ENCODE results near the gene PEX11G. TPM values are rescaled to one million over a fixed set of nuclear protein-coding genes. Genes with fewer than 3 reads are reported as not detected.

The PEX11G gene
- total and polyA plus RNA-seq, 2 of the 8 experiments (the other 6 are each of a cell fraction or from before 2014, with no cell fraction given), result 2.1 to 4.3 TPM

DNA sequence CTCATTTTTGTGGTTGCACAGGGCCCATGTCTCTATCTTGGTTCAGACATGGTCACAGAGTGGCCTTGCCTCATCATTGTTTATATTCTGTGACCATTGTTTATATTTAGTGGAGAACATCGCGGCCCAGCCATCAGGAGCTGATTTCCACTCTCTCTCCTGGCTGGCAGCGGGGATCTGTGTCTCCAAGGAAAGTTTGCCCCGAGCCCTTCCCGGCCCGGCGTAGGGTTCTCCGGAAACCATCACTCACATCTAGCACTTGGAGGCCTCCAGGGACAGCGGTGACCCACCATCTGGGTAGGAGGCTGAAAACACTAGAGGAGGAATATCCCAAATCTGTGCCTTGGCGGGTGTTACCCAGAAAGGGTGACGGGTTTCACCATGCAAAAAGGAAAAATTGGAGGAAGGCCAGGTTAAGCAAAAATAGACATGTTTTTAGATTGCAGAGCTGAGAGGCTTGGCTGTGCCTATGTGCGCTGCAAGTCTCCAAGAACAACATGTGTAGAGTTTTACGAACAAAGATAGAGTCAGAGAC lies 26.3 kb upstream of the PEX11G start (continued):
- TF ChIP-seq SAP30 (IDR thresholded peaks at IDR 0.05; ENCODE audit: insufficient read depth, insufficient replicate concordance, low read length) (no peak), KDM5A (IDR thresholded peaks at IDR 0.05; ENCODE audit: low read length) (no peak), CHD2 (IDR thresholded peaks at IDR 0.05; ENCODE audit: low read length) (no peak)
- TF ChIP-seq, protein P1, sequence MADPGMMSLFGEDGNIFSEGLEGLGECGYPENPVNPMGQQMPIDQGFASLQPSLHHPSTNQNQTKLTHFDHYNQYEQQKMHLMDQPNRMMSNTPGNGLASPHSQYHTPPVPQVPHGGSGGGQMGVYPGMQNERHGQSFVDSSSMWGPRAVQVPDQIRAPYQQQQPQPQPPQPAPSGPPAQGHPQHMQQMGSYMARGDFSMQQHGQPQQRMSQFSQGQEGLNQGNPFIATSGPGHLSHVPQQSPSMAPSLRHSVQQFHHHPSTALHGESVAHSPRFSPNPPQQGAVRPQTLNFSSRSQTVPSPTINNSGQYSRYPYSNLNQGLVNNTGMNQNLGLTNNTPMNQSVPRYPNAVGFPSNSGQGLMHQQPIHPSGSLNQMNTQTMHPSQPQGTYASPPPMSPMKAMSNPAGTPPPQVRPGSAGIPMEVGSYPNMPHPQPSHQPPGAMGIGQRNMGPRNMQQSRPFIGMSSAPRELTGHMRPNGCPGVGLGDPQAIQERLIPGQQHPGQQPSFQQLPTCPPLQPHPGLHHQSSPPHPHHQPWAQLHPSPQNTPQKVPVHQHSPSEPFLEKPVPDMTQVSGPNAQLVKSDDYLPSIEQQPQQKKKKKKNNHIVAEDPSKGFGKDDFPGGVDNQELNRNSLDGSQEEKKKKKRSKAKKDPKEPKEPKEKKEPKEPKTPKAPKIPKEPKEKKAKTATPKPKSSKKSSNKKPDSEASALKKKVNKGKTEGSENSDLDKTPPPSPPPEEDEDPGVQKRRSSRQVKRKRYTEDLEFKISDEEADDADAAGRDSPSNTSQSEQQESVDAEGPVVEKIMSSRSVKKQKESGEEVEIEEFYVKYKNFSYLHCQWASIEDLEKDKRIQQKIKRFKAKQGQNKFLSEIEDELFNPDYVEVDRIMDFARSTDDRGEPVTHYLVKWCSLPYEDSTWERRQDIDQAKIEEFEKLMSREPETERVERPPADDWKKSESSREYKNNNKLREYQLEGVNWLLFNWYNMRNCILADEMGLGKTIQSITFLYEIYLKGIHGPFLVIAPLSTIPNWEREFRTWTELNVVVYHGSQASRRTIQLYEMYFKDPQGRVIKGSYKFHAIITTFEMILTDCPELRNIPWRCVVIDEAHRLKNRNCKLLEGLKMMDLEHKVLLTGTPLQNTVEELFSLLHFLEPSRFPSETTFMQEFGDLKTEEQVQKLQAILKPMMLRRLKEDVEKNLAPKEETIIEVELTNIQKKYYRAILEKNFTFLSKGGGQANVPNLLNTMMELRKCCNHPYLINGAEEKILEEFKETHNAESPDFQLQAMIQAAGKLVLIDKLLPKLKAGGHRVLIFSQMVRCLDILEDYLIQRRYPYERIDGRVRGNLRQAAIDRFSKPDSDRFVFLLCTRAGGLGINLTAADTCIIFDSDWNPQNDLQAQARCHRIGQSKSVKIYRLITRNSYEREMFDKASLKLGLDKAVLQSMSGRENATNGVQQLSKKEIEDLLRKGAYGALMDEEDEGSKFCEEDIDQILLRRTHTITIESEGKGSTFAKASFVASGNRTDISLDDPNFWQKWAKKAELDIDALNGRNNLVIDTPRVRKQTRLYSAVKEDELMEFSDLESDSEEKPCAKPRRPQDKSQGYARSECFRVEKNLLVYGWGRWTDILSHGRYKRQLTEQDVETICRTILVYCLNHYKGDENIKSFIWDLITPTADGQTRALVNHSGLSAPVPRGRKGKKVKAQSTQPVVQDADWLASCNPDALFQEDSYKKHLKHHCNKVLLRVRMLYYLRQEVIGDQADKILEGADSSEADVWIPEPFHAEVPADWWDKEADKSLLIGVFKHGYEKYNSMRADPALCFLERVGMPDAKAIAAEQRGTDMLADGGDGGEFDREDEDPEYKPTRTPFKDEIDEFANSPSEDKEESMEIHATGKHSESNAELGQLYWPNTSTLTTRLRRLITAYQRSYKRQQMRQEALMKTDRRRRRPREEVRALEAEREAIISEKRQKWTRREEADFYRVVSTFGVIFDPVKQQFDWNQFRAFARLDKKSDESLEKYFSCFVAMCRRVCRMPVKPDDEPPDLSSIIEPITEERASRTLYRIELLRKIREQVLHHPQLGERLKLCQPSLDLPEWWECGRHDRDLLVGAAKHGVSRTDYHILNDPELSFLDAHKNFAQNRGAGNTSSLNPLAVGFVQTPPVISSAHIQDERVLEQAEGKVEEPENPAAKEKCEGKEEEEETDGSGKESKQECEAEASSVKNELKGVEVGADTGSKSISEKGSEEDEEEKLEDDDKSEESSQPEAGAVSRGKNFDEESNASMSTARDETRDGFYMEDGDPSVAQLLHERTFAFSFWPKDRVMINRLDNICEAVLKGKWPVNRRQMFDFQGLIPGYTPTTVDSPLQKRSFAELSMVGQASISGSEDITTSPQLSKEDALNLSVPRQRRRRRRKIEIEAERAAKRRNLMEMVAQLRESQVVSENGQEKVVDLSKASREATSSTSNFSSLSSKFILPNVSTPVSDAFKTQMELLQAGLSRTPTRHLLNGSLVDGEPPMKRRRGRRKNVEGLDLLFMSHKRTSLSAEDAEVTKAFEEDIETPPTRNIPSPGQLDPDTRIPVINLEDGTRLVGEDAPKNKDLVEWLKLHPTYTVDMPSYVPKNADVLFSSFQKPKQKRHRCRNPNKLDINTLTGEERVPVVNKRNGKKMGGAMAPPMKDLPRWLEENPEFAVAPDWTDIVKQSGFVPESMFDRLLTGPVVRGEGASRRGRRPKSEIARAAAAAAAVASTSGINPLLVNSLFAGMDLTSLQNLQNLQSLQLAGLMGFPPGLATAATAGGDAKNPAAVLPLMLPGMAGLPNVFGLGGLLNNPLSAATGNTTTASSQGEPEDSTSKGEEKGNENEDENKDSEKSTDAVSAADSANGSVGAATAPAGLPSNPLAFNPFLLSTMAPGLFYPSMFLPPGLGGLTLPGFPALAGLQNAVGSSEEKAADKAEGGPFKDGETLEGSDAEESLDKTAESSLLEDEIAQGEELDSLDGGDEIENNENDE (IDR thresholded peaks at IDR 0.05; ENCODE audit: insufficient replicate concordance, low read length), result no peak
